OCI-LY1 (cell line): ENCODE results near the gene PBX3.

ENCODE experiments used
- CTCF ChIP-seq: fragments of 200-600 bp; sonication (generic), shearing (Covaris generic); IDR thresholded peaks from 2 replicates; pipeline ENCODE4 v1.5.1; 2017; ENCODE audit warnings: mild to moderate bottlenecking, antibody characterized with exemption, low read length, moderate library complexity, mixed read lengths
- EZH2 ChIP-seq: fragments of 200-600 bp; sonication (generic), shearing (Covaris generic); IDR thresholded peaks from 2 replicates; pipeline ENCODE4 v1.8.0; 2017; ENCODE audit warnings: borderline replicate concordance, mixed run types, mild to moderate bottlenecking, antibody characterized with exemption, low read length, moderate library complexity, mixed read lengths

DNA sequence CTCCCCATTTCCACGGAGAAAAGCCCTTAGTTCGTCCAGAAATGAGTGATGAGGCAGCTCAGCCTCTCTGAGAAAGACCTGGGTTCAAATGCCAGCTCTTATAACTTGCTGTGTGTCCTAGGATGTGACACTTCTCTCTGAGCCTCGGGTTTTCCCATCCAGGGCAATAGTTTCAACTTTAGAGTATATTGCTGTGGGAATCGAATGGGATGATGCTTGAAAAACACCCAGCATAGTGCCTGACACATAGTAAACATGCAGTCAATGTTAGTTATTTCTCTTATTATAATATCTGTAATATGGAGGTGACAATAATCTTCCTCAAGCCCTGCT, 39.7 kb upstream of the PBX3 start:
- TF ChIP-seq CTCF: no peak
- TF ChIP-seq EZH2: no peak
